ENCODE results near the gene KDM4B. TPM values are rescaled to one million over a fixed set of nuclear protein-coding genes. Genes with fewer than 3 reads are reported as not detected.

KDM4B gene
- total RNA-seq, 4 donors from 2014 or later: 18.4 to 94.7 (median 25.6) TPM

- no peak overlapping the region for H3K4me3 ChIP-seq
- intact Hi-C loops (cut with DNase I; ENCODE audit: low total_unique reads): no loop called here
- no peak overlapping the region for H3K27ac ChIP-seq
- peaks cover 2 to 9% of the 10 kb centered on the region in 2 donors for H3K4me1 ChIP-seq
- TF ChIP-seq CTCF (IDR thresholded peaks at IDR 0.05) (no peak), POLR2A (IDR thresholded peaks at IDR 0.05) (no peak)
- H3K27me3 ChIP-seq: no peaks in the 10 kb centered on the region
- no peak for DNase-seq
- H3K36me3 ChIP-seq: no peaks in the 10 kb centered on the region
- no peaks in the 10 kb centered on the region for H3K9me3 ChIP-seq
These were observed 155.4 kb downstream of the KDM4B start for GRCh38 chr19:5124111-5124855.

GRCh38 chr19:5125376-5125775 lies 156.5 kb downstream of the KDM4B start:
- H3K4me1 ChIP-seq: peaks cover 2 to 9% of the 10 kb centered on the region in 2 donors
- H3K27ac ChIP-seq: no peak overlapping the region
- H3K9me3 ChIP-seq: no peaks in the 10 kb centered on the region
- no peak overlapping the region for H3K4me3 ChIP-seq
- no peak for DNase-seq
- no peak for TF ChIP-seq POLR2A (IDR thresholded peaks at IDR 0.05)
- TF ChIP-seq CTCF (IDR thresholded peaks at IDR 0.05): no peak
- intact Hi-C loops (cut with DNase I; ENCODE audit: low total_unique reads): no loop called here
- no peaks in the 10 kb centered on the region for H3K36me3 ChIP-seq
- H3K27me3 ChIP-seq: no peaks in the 10 kb centered on the region

GRCh38 chr19:5125797-5126497 lies 157.0 kb downstream of the KDM4B start:
- intact Hi-C loops (cut with DNase I; ENCODE audit: low total_unique reads): no loop called here
- peaks cover 2 to 9% of the 10 kb centered on the region in 2 donors for H3K4me1 ChIP-seq
- no peaks in the 10 kb centered on the region for H3K9me3 ChIP-seq
- no peaks in the 10 kb centered on the region for H3K36me3 ChIP-seq
- no peaks in the 10 kb centered on the region for H3K27me3 ChIP-seq
- DNase-seq: no peak
- TF ChIP-seq POLR2A (IDR thresholded peaks at IDR 0.05) (no peak), CTCF (IDR thresholded peaks at IDR 0.05) (no peak)
- no peak overlapping the region for H3K27ac ChIP-seq
- no peak overlapping the region for H3K4me3 ChIP-seq

- Histone ChIP-seq H3K27ac (no peak overlapping the region), H3K4me1 (peaks cover 2 to 9% of the 10 kb centered on the region in 2 donors), H3K9me3 (no peaks in the 10 kb centered on the region), H3K27me3 (no peaks in the 10 kb centered on the region), H3K4me3 (no peak overlapping the region), H3K36me3 (no peaks in the 10 kb centered on the region)
- intact Hi-C loops (cut with DNase I; ENCODE audit: low total_unique reads): no loop called here
- no peak for DNase-seq
- TF ChIP-seq CTCF (IDR thresholded peaks at IDR 0.05) (no peak), POLR2A (IDR thresholded peaks at IDR 0.05) (no peak)
These were observed 157.7 kb downstream of the KDM4B start for GRCh38 chr19:5126498-5127223.

Data from uterus (tissue), 4 donors.